Stomach (tissue), 4 donors: Measurements from ENCODE around the gene COA3.

Source experiments
- EP300 ChIP-seq: sonication (generic); formaldehyde crosslinking; IDR thresholded peaks from one replicate; pipeline ENCODE4 v1.6.1; 2017; ENCODE audit warnings: antibody characterized with exemption
- POLR2A ChIP-seq, 4 donors: fragments of 450-650 bp; IDR thresholded peaks; one replicate each; pipeline ENCODE4 v1.6.1; 2016; ENCODE audit warnings: antibody characterized with exemption in 4 of 4, control low read depth in 2 of 4, mild to moderate bottlenecking in 1 of 4, moderate library complexity in 1 of 4
- TF ChIP-seq, protein P1 (sequence below), 7 experiments: fragments of 450-650 bp in 4 of 7; fragments of 200-600 bp in 3 of 7; sonication (generic) in 3 of 7; IDR thresholded peaks; one replicate each; pipeline ENCODE4 v1.5.1; 2016 to 2019; ENCODE audit warnings: antibody characterized with exemption in 7 of 7, control low read depth in 2 of 7, mild to moderate bottlenecking in 1 of 7

DNA sequence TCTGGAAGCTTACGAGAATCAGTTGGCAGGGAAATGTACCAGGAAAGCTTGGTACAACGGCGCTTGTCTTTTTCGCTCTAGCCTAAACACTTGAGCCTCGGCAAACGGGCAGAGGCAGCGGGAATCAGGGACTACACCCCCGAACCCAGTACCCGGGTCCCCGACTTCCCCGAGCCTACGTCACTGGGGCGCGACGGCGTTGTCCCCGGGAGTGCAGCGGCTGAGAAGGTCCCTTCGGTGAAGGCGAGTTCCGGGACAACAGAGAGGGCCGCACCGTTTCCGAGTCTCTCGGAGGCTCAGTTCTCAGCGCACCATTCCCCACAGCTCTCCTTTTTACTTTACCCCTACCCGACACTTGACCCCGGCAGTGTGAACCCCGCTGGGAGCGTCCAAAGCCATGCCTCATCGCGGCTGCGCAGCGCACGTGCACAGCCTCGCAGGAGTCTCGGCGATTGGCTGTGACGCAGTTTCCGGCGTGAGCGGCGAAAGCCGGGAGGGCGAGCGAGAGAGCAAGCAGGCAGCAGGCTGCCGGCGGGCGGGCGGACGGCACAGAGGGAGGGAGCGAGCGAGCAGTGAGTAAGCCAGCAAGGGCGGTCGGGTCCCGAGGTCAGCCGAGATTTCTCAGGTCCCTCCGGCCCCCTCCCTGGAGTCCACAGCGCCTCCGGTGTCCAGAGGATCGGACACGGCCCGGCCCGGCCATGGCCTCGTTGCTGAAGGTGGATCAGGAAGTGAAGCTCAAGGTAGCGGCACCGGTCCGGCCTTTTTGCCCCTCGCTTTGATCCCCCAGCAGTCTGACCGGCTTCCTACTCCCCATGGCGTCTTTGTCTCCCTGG, 34.6 kb upstream of the COA3 start, which contains the start of gene PSME3:
- peak in 2 of 4 donors; percentile 81 to 96 for TF ChIP-seq POLR2A (IDR thresholded peaks at IDR 0.05)
- TF ChIP-seq, protein P1, sequence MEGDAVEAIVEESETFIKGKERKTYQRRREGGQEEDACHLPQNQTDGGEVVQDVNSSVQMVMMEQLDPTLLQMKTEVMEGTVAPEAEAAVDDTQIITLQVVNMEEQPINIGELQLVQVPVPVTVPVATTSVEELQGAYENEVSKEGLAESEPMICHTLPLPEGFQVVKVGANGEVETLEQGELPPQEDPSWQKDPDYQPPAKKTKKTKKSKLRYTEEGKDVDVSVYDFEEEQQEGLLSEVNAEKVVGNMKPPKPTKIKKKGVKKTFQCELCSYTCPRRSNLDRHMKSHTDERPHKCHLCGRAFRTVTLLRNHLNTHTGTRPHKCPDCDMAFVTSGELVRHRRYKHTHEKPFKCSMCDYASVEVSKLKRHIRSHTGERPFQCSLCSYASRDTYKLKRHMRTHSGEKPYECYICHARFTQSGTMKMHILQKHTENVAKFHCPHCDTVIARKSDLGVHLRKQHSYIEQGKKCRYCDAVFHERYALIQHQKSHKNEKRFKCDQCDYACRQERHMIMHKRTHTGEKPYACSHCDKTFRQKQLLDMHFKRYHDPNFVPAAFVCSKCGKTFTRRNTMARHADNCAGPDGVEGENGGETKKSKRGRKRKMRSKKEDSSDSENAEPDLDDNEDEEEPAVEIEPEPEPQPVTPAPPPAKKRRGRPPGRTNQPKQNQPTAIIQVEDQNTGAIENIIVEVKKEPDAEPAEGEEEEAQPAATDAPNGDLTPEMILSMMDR (IDR thresholded peaks at IDR 0.05), result peak in 1 of 7 experiments; percentile 24
- TF ChIP-seq EP300, result no peak
